Measurements from ENCODE around the gene HSPB6.

Gene HSPB6

DNA sequence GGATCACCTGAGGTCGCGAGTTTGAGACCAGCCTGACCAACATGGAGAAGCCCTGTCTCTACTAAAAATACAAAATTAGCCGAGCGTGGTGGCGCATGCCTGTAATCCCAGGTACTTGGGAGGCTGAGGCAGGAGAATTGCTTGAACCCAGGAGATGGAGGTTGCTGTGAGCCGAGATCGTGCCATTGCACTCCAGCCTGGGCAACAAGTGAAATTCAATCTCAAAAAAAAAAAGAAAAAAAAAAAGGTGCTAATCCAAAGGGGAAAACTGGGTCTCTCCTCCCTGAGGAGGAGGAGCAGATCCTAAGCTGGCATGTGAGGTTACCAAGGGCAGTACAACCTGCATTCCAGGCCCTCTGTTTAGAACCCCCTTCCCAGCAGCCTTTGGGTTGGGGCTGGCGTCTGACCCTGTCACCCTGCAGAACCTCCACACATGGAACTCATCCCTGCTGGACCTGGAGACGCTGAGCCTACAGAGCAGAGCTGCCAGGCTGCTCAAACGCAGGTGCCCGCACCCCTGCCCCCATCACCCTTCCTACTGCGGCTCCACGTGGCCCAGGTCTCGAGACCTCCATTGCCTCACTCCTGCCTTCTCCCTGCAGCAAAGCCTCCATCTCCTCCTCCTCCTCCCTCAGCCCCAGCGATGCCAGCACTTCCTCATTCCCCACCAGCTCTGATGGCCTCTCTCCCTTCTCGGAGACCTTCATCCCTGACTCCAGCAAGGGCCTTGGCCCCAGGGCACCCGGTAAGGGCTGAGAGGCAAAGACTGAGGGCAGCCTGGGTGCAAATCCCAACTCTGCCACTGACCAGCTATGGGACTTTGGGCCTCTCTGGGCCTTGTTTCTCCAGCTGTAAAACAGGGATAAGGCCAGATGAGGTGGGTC is 7.8 kb upstream of the HSPB6 start:
- peaks cover 17% of the 10 kb centered on the region for H3K36me3 Mint-ChIP-seq (ENCODE audit: low read depth)
- no peak overlapping the region for H3K4me3 Mint-ChIP-seq
- H3K4me1 Mint-ChIP-seq: no peaks in the 10 kb centered on the region
- H3K27ac Mint-ChIP-seq: no peak overlapping the region
- DNase-seq (no peak), ATAC-seq (no peak)
- no peaks in the 10 kb centered on the region for H3K27me3 Mint-ChIP-seq
- H3K9me3 Mint-ChIP-seq: no peaks in the 10 kb centered on the region

DNA sequence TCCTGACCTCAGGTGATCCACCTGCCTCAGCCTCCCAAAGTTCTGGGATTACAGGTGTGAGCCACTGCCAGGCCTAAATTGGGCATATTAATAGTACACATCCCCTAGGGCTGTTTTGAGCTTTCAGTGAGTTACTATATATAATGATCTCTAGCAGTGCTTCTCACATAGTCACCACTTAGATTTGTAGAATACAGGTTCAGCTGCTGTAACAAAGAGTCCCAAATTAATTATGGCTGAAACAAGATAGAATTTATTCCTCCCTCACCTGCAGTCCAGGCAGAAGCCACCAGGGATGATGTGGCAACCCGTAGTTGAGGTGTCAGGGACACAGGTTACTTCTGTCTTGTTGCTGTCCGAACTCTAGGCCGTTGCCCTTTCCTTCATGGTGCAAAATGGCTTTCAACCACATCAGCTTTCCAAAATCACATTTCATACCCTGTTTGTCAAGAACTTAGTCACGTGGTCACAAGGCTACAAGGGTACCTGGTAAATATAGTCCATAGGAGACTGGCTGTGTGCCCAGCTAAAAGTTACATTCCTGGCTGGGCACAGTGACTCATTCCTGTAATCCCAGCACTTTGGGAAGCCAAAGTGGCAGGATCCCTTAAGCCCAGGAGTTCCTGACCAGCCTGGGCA is 4.0 kb upstream of the HSPB6 start:
- no peak overlapping the region for H3K27ac Mint-ChIP-seq
- peaks cover 9% of the 10 kb centered on the region for H3K27me3 Mint-ChIP-seq
- H3K36me3 Mint-ChIP-seq (ENCODE audit: low read depth): peaks cover 19% of the 10 kb centered on the region
- ATAC-seq: no peak
- no peaks in the 10 kb centered on the region for H3K9me3 Mint-ChIP-seq
- H3K4me3 Mint-ChIP-seq: no peak overlapping the region
- peaks cover 28% of the 10 kb centered on the region for H3K4me1 Mint-ChIP-seq
- DNase-seq: no peak

DNA sequence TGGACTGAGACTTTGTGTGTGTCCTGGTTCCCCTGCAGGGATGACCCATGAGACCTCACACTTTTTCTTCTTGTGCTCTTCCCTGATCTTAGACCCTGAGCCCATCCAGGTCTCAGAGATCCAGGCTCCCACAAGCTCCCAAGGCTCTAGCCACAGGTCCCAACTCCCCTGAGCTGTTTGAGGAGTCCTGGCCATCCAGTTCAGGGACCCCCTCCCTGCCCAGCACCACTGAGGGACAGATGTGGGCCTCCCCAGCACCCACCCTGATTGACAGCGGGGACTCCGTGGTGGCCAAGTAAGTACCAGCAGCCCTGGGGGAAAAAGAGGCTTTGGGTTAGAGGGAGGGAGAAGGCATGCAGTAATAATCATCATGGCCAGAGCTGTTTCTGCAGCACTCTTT is 2.9 kb upstream of the HSPB6 start:
- no peak for DNase-seq
- no peak for ATAC-seq
- peaks cover 20% of the 10 kb centered on the region for H3K36me3 Mint-ChIP-seq (ENCODE audit: low read depth)
- peaks cover 34% of the 10 kb centered on the region for H3K4me1 Mint-ChIP-seq
- H3K27ac Mint-ChIP-seq: no peak overlapping the region
- H3K4me3 Mint-ChIP-seq: peak overlapping the region; percentile 90
- no peaks in the 10 kb centered on the region for H3K9me3 Mint-ChIP-seq
- peaks cover 12% of the 10 kb centered on the region for H3K27me3 Mint-ChIP-seq

DNA sequence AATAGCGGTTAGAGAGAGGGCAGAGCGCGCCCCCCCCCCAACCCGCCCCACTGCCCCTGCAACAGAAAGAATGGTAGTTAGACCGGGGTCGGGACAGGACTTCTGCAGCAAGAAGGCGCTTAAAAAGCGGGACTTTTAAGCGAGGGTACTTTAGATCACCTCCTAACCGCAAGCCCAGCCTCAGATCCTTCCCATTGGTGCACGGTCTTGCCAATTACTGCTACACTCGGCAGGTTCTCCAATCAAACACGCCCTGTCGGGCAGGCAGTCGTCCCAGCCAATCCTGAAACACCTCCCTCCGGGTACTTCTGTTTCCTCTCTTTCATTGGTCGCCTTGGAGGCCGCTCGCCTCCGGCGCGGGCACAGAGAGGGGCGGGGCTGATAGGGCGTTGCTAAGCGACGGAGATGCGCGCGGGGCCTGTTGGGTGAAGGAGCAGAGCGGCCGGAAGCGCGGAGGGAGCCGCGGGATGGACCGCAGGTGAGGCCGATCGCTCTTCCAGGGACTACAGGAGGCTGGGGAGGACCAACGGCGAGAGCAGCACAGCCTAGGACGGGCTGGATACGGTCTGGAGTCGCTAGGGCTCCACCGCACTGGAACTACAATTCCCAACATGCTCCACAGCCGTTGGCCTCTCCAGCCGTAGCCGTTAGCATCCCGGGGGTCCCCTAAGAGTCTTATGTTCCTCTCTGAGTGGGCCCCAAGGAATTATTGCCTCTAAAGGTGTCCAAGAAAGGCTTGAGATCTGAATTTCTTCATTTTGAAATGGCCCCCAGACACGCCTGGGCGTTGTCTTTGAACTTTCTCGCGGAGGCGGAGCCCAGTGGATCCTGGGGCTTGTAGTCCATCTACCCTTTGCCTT is 1.1 kb upstream of the HSPB6 start, which contains the start of gene PROSER3:
Gene PROSER3 (plus strand): TSS at position 428 of the 860 bp plus-strand sequence. CDS start 40 bp downstream, at position 468.
- H3K4me3 Mint-ChIP-seq: peak within 1 kb of the TSS; percentile 90
- peak; percentile 98 for DNase-seq
- H3K27ac Mint-ChIP-seq: peak within 1 kb of the TSS; percentile 97
- peaks cover 34% of the 10 kb centered on the region for H3K4me1 Mint-ChIP-seq
- ATAC-seq: peak; percentile 99
- peaks cover 12% of the 10 kb centered on the region for H3K27me3 Mint-ChIP-seq
- no peaks in the 10 kb centered on the region for H3K9me3 Mint-ChIP-seq
- peaks cover 17% of the 10 kb centered on the region for H3K36me3 Mint-ChIP-seq (ENCODE audit: low read depth)

DNA sequence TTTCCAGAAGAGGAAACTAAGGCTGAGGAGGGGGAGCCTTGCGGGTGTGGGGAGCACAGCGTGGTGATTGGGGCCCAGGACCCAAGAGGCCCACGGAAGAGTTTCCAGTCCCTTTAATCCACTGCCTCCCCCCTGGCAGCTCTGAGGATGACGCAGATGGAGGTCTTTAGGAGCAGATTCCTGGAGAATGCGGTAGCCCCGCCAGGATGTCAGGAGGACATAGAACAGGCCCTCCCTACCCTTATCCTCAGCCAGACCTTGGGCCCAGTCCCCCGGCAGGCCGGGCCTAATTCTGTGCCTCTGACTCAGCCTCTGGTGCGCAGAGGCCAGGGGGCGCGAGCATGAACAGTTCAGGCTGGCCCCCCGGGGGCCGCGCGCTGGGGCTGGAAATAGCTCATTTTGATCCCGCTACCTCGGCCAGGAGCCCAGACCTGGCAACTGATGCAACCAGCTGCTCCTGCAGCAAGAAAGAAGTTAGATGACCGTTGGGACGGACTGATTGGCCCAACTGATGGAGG is 461 bp upstream of the HSPB6 start:
- H3K4me1 Mint-ChIP-seq: peaks cover 34% of the 10 kb centered on the region
- H3K27ac Mint-ChIP-seq: peak overlapping the region; percentile 97
- peak overlapping the region; percentile 90 for H3K4me3 Mint-ChIP-seq
- peaks cover 16% of the 10 kb centered on the region for H3K36me3 Mint-ChIP-seq (ENCODE audit: low read depth)
- ATAC-seq (peak; percentile 14), DNase-seq (peak; percentile 53)
- peaks cover 12% of the 10 kb centered on the region for H3K27me3 Mint-ChIP-seq
- no peaks in the 10 kb centered on the region for H3K9me3 Mint-ChIP-seq

DNA sequence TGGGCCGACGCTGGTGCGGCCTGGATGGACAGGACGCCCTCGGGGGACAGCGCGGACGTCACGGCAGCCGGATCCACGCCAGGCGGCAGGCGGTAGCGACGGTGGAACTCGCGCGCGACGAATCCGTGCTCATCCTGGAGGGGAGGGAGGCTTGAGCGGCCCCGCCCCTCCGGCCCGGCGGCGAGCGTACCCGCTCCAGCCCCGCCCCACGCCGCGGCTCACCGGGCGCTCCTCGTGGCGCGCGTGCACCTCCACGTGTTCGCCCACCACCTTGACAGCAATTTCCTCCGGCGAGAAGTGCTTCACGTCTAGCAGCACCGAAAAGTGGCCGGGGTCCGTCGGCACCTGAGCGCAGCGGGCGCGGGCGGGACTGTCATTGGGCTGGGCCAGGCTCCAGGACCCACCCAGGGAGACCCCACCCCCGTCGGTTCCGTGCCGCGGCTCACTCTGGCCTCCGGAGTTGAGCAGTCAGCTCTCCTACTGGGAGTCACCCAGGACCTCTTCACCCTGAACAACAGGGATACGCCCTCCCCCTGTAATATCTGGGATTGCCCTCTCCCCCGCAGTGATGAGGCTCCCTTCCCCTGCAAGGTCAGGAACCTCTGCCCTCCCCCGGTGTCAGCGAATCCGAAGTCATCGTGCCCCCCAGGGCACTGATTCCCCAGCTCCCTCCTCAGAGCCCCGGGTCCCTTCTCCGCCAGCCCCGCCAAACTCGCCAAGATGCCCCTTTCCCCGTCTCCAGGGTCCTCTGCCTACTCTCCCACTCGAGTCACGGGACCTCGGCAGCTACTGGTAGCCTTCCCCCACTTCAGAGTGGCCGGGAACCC is 1.1 kb downstream of the HSPB6 start:
- Mint-ChIP-seq H3K27me3 (peaks cover 12% of the 10 kb centered on the region), H3K9me3 (no peaks in the 10 kb centered on the region), H3K36me3 (ENCODE audit: low read depth) (peaks cover 11% of the 10 kb centered on the region), H3K4me1 (peaks cover 34% of the 10 kb centered on the region), H3K4me3 (peak overlapping the region; percentile 57), H3K27ac (peak overlapping the region; percentile 60)
- ATAC-seq (no peak), DNase-seq (peak; percentile 55)

DNA sequence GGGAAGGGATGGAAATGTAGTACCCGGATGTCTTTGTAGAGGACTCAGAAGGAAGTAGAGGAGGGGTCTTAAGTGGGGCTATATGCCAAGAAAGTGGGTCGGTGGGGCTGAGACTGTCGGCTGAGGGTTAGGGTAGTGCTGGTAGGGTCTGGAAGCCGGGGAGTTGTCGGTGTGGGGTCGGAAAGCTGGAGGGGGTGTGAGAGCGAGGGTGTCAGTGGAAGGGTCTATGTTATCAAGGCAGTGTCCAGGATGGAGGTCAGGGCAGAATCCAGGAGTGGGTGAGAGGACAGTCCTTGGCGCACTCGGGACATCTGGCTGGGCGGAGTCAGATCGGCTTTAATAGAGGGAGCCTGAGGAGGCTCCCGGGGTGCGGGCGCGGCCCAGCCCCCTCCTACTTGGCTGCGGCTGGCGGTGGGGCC is 1.7 kb downstream of the HSPB6 start:
- H3K4me3 Mint-ChIP-seq: no peak overlapping the region

DNA sequence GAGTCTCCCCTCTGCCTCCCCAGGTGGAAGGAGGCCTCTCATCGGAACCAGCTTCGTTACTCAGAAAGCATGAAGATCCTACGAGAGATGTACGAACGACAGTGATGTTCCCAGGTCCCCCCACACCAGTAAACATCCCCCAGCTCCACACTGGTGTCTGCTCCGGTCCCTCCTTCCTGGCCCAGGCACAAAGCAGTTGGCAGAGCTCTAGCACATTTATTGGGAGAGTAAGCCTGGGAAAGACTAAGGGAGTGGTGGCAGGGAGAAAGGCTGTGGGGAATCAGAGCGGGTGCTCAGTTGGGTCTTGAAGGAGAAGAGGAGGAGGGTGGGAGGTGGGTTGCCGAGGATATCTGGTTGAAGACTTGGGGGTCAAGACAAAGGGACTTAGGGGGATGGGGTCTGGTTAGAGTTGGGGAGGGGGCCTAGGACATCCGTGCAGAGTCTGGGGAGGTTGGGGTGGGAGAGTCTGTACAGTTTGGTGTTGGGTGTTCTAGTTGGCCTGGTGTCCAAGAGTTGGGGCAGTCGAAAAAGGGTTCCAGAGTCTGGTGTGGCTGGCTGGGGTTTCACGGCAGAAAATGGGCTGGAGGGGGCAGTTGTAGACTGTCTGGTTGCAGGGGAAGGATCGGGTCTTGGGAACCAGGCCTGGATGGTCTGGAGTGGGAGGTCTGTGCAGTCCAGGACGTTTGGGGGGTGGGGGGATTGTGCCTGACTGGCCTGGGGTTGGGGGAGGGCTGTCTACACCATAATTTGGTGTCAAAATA is 2.3 kb downstream of the HSPB6 start:
- H3K27me3 Mint-ChIP-seq: peaks cover 12% of the 10 kb centered on the region
- H3K27ac Mint-ChIP-seq: no peak overlapping the region
- H3K4me3 Mint-ChIP-seq: no peak overlapping the region
- peaks cover 10% of the 10 kb centered on the region for H3K36me3 Mint-ChIP-seq (ENCODE audit: low read depth)
- DNase-seq (no peak), ATAC-seq (no peak)
- H3K9me3 Mint-ChIP-seq: no peaks in the 10 kb centered on the region
- peaks cover 36% of the 10 kb centered on the region for H3K4me1 Mint-ChIP-seq

More for the DNA sequence above, 1.7 kb downstream of the HSPB6 start:
- Mint-ChIP-seq H3K9me3 (no peaks in the 10 kb centered on the region), H3K4me1 (peaks cover 34% of the 10 kb centered on the region), H3K27ac (no peak overlapping the region), H3K27me3 (peaks cover 12% of the 10 kb centered on the region), H3K36me3 (ENCODE audit: low read depth) (peaks cover 10% of the 10 kb centered on the region)
- no peak for DNase-seq
- no peak for ATAC-seq

DNA sequence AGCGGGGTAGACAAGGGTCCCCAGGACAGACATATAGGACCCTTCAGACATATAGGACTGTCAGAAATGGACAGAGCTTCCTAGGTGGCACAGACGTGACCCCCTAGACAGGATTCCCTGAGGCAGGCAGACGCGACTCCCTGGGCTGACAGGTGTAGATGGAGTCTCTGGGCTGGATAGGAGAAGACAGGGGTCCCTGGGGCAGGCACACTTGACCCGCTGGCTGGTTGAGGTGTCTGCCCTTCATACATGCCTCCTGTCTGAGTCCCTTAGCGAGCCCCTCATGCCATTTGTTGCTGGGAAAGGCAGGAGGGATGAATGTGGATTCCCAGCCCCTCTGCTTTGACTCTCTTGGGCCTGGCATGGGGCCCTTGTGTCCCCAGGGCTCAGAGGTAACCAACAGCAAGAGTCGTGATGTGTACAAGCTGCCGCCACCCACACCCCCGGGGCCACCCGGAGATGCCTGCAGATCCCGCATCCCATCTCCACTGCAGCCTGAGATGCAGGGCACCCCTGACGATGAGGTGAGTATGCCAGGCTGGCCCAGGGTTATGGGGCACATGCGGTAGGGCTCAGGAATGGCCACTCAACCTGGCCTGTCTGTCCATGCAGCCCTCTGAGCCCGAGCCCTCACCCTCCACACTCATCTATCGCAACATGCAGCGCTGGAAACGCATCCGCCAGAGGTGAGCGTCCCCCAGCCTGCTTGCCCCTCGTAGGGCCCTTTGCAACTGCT is 3.0 kb downstream of the HSPB6 start:
- no peak for ATAC-seq
- H3K27ac Mint-ChIP-seq: no peak overlapping the region
- no peak overlapping the region for H3K4me3 Mint-ChIP-seq
- no peaks in the 10 kb centered on the region for H3K9me3 Mint-ChIP-seq
- peaks cover 33% of the 10 kb centered on the region for H3K4me1 Mint-ChIP-seq
- peaks cover 12% of the 10 kb centered on the region for H3K27me3 Mint-ChIP-seq
- DNase-seq: no peak
- H3K36me3 Mint-ChIP-seq (ENCODE audit: low read depth): peaks cover 10% of the 10 kb centered on the region

DNA sequence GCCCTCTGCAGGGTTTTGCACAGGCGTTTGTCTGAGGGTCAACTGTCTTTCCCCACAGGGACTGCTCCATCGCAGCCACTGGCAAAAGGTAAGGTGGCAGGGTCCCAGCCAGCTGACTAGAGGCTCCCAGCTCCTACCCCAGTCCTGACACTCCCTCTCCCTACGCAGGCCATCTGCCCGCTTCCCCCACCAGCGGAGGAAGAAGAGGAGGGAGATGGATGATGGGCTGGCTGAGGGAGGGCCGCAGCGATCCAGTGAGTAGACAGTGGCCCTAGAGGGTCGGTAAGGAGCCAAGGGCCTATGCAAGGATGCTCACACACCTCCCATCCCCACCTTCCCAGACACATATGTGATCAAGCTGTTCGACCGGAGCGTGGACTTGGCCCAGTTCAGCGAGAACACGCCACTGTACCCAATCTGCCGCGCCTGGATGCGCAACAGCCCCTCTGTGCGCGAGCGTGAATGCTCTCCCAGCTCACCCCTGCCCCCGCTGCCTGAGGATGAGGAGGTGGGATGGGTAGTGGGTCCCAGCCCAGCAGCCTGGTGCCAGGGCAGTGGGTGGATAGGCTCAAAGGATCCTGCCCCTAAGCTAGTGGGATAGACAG is 4.0 kb downstream of the HSPB6 start:
- ATAC-seq (no peak), DNase-seq (no peak)
- H3K9me3 Mint-ChIP-seq: no peaks in the 10 kb centered on the region
- no peak overlapping the region for H3K4me3 Mint-ChIP-seq
- H3K27ac Mint-ChIP-seq: no peak overlapping the region
- peaks cover 10% of the 10 kb centered on the region for H3K27me3 Mint-ChIP-seq
- H3K36me3 Mint-ChIP-seq (ENCODE audit: low read depth): peaks cover 9% of the 10 kb centered on the region
- peaks cover 36% of the 10 kb centered on the region for H3K4me1 Mint-ChIP-seq

DNA sequence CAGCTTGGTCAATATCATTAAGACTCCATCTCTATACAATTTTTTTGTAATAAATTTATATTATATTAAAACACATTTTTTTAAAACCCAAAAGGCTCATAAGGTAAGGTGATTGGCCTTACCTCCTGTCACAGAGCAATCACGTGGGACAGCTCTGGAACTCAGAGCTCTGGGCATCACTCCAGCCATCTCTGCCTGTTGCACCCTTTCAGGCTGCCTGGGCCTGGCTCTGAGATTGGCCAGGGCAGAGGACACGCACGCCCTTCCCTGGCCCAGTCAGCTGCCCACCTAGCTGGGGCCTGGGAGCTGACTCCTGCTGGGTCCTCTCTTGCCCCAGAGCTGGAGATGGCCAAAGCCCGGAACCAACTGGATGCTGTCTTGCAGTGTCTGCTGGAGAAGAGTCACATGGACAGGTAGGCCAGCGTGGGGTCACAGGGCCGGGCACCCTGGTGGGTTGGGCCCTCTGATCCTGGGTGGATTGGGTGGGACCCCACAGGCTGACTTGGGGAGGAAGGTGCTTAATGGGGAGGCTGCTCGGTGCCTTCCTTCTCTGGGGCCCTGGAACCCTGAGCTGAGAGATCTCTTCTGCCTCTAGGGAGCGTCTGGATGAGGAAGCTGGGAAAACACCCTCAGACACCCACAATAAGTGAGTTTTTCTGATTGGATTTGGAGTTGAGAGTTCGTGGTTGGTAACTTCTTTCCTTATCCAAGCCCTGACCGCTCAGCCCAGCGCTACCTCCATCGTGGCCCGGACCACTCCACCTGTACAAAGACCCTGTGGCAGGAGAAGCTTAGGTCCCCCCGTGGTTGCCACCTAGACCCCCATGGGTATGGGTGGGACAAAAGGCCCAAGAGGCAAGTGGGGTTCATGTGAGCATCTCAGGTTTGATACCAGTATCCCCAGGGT is 4.7 kb downstream of the HSPB6 start:
- ATAC-seq: no peak
- Mint-ChIP-seq H3K27ac (no peak overlapping the region), H3K27me3 (peaks cover 8% of the 10 kb centered on the region), H3K36me3 (ENCODE audit: low read depth) (peaks cover 9% of the 10 kb centered on the region), H3K4me1 (peaks cover 31% of the 10 kb centered on the region), H3K9me3 (no peaks in the 10 kb centered on the region), H3K4me3 (no peak overlapping the region)
- DNase-seq: no peak

All from activated naive CD8-positive, alpha-beta T cell treated with anti-CD3 and anti-CD28 coated beads, Interleukin-2, amount 50 U/mL, for 24 hours (primary cell).